ENCODE data around the gene CA12.

Gene CA12

DNA sequence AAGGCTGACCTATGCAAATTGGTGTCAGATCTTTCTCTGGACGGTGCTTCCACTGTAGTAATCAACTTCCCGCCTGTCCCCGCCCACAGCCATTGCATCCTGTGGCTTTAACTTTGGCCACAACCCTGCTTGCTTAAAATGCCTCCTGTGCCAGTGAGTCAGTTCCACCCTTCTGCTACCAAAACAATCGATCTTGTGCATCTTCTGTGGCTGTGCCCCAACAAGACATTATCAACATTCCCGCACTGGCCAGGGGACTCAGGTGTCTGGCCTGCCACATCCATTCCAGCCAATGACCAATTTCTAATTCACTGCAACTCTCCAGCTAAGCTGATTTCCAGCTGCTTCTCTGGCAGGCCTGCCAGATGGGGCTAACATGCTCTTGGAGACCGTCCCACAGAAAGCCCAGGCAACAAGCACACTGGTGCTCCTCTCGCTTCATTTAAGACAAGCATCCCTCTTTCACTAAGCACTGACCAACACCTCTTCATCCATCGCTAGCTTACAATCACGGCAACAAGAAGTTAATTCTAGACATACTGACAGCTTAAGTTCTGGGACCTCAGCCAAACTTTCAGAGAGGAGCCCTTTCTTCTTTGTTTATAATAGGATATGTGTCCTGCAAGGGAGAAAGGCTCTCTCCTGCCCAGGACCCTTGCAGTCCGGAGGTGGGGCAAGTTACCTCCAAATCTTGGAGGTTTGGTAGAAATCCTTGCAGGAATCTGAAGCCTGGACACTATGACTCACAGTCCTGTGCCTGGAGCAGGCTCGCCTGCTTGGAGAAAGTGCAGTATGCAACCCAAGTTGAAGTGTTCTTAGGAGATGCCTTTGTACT, 6.7 kb downstream of the CA12 start:
- DNase-seq: peak; percentile 28

DNA sequence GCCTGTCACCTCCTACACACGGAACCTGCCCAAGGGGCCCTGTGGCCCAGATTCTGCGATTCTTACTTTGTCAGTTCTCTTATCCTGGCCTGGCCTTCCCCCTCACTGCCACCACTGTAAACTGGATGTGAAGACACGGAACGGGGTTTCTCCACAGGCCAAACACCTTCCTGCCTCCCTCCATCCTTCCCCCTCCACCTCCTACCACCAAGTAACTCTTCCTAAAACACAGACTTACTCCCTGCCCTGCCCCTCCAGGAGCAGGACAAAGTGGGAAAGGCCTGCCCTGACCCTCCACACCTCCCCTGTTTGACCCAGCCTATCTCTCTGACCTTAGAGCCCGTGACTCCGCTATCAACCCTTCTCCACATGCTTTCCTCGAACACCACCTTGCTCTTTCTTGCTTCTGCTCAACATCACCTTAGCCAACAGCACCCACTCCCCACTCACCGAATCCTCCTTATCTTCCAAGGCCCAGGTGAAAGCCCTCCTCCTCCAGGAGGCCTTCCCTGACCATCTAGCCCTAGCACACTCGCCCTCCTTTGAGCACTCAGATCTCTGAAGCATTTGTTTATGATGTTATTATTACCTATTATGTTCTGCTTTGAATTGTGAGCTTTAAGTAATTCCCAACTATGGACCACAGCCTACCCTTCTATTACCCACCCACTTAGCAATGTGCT, 7.6 kb downstream of the CA12 start:
- DNase-seq: no peak

DNA sequence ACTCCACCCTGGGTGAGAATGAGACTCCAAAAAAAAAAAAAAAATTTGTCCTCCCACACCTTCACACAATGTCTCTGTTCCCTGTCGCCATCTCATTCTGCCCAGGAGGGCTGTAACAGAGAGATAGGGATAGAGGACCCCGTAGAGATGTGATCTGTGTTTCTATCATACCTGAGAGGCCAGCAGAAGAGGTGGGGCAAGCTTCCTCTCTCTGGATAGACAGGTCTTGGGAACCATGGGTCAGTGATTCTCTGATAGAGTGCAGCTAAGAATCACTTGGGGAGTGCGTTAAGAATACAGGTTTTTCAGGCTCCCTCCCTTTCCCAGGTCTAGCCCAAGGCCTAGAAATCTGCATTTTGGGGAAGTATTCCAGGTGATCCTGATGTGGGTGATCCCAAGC, 8.3 kb downstream of the CA12 start:
- no peak for DNase-seq

DNA sequence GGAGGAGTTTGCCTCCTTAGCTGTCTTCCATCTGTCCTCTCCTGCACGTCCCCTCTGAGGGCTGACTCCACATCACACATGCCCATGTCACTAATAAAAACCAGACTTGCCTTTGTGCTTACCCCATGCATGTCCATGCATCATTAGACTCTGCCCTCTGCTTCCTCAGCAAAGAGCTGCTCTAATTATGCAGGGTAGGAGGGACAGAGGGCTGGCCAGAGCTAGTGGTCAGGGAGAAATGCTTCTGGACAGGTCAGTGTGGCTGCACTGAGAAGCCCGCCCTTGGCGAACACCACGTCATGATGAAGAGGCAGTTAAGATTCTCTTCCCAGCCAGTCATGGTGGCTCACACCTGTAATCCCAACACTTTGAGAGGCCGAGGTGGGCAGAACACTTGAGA, 8.9 kb downstream of the CA12 start:
- no peak for DNase-seq

DNA sequence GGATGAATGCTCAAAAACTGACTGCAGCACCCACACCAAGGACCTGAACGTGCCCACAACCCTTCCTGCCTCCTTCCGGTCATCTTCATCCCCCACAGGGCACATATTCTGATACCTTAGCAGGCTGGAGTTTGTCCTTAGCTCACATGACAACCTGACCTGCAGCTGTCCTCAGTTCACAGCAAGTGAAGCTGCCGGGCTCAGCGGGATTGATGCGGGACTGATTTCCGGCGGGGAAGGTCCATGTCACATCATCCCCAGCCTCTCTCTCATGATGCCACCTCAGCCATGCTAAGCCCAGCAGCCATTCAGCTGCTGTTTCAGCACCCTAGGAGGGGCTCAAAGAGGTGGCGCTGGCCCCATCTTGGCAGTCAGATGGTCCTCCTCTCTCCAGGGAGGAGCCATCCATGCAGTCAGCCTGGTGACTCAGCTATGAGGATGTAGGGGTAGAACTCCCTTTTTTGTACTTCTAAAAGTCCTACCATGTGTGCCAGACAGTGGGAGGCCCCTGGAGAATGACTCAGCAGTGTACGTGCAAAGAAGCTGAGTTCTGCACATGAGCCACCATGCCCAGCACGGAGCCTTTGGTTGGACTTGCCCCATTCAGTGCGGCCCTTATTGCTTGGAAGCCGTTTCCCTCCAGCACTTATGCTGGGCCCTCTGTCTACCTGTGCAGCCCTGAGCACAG, 9.5 kb downstream of the CA12 start:
- DNase-seq: peak; percentile 82

DNA sequence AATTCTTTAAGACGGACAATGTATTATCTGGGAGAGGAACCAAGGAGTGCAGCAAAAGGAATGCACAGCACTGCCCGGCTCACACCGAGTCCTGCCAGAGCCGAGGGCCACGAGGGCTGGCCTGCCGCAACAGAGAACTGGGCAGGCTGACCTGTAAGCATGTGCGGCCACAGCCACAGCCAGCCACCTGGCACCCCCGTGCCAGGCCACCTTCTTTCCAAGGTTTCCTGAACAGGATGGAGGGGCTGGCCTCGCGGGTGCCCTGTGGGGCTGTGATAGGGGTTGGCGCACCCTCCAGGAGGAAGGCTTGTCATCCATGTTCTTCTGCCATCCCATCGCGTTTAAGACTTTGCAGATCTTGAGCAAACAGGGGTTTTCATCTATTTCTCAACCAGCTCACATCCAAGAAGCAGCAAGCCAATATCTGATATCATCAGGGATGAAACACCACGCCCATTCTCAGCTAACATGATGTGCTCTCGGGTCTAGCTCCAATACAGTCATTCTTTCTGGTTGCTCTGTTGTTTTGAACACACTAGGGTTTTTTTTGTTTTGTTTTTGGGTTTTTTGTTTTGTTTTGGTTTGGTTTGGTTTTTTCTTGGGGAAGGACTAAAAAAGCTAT, 10.2 kb downstream of the CA12 start:
- DNase-seq: no peak

DNA sequence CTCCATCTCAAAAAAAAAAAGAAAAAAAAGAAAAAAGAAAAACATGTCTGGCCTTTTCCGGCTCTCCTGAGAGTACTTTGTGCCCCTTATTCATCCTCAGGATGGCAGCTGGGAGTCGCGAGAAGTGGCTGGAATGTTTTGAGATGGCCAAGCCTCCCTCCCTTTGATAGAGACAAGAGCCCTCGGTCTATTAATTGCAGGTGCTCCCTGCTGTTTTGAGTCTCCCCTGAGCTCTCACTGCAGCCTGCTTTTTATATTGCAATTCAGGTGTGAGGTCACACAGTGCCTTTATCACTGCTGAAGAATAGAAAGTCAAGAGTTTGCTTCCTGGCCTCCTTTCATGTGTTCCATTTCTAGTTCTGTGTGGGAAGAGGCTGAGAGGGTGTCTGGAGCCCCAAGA, 10.9 kb downstream of the CA12 start:
- no peak for DNase-seq

DNA sequence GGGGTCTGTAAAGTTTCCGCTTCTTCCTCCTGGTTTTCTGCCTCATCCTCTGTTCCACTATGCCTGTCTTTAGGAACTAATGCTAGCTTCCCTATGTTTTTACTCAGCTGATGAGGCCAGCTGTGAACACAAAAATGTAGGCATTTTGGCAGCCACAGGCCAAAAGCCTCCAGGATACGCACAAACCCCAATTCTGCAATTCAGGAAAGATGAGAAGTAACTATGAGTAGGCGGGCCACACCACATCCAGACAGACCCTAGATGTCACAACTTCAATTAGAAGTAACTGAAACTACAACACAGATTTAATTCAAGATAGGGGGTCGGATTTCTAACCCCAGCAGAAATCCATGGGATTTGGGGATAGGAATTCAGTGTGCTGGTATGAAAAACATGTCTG, 11.9 kb downstream of the CA12 start:
- DNase-seq: no peak

DNA sequence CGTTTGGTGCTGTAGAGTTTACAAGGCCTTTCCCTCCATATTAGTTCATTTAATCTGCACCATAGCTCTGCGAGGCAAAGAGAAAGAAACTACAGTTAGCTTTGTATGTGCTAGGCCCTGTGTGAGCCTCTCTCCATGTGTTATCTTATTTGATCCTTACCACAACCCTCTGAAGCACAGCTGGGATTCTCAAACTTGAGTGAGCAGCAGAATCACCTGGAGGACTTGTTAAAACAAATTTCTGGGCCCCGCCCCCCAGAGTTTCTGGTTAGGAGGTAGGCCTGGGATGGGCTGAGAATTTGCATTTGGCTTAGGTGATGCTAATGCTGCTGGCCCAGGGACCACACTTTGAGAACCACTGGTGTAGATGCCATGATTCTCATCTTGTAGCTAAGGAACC, 12.3 kb downstream of the CA12 start:
- DNase-seq: no peak

DNA sequence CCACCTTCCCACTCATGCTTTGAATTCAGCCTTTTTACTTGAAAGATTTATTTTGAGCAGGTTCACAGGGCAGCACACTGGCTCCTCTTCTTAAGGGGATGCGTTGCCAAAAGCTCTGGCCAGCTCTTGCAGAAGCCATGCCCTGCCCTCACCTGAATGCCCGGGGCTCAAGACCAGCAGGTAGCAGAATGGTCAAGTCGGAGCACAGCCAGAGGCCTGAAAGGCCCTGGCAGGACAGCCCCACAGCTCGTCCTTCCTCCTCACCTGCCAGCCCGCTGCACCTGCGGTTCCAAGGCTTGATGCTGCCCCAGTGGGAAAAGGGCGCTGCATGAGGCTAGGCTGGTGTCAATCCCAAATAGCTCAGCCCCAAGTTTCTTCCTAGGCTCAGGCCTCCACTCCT, 13.1 kb downstream of the CA12 start:
- DNase-seq: no peak

DNA sequence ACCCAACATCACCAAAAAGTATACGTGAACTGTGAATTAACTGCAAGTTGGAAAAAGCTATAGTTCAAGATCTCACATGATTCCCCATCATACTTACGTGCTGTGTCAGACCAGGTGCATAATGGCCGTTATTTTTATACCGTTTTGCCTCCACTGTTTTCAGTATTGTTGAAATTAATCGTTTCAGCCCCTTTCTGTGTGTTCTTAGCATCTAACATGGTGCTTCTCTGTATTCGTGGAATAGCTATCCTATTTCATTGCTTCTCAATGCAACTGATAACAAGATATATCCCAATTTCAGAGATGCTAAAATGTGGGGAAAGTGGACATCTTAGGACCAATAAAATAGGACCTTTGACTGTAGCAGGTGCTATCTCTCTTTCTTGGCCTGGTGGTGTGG, 13.7 kb downstream of the CA12 start:
- DNase-seq: no peak

DNA sequence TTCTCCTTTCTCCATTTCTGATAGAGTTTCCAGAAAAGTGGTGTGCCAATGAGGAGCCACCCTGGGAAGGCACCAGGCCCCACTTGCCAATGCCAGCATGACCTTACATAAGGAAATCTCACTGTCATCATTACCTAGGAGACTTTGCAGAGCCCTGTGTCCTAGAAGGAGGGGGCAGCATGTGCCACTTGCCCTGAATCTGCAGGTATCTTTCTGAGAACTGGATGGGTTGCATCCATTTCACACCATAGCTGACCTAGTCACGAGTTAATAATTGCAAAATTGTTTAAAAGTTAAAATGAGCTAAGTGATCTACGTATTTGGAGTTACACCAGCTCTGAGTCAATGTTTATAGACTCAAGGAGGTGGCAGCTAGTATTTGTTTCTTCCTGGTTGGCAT, 14.3 kb downstream of the CA12 start:
- no peak for DNase-seq

DNA sequence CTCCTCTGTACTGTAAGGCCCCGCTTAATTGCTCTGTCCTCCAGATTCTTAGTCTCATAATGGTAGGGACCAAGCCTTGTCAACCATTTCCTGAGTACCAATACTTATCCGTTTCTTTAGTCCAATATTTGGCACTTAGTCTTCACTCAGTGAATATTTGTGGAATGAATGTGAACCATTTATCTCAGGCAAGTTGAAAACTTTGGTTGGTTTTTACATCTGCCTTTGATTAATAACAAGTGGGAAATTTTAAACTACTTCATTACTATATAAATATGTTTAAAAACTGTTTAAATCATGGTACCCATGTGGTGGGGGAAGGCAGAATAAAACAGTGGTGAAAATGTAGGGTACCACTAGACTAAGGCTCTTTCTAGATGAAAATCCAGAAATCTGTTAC, 15.2 kb downstream of the CA12 start:
- no peak for DNase-seq

DNA sequence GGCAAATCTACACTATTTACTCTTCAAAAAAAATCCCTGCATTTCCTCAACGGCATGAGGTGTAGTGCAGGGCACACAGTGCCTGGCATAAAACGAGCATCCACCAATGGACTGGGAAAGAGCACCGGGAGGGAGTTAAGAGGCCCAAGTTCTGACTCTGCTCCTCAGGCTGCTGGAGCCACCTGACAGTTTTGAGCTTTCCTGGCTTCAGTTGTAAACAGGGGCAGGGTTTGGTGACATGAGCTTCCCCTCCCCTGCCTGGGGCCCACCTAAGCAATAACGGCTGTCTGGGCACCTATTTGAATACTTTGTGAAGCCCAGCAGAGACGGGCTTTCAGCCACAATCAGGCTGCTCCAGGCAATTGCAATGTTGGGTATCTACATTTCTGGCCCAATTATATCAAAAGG, 16.4 kb downstream of the CA12 start:
- no peak for DNase-seq

DNA sequence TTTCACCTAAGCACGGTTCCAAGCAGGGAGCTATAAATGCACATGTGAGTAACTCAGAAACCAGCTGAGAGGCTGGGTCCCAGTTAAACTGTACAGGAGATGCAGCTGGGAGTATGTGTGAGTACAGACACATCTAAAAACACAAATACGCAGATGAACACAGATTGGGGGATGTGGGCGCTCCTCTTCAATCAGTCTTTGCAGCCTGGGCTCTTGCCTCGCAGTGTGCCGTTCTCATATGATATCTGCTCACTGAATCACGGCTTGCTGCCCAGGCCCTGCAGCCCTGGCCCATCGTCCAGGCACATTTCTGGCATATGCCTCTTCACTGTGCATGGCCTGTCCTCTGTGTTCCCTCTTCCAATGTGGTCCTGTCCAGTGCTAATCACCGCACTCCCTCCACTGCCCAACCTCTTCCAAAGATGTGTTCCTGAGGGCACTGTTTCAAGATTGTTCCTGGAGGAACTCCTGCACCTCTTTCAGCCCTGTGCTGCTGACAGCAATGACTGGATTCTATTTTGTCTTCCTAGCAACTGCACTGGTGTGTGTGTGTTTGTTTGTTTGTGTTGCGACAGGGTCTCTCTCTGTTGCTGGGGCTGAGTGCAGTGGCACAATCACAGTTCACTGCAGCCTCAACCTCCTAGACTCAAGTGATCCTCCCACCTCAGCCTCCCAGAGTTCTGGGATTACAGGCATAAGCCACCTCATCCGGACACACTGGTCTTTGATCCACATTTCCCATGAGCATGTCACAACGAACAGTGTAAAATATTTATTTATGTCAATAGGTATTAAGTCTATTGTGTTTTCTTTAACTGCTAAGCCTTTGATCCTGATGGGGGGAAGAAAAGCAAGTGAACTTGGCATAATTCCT, 17.0 kb downstream of the CA12 start:
- DNase-seq: no peak

DNA sequence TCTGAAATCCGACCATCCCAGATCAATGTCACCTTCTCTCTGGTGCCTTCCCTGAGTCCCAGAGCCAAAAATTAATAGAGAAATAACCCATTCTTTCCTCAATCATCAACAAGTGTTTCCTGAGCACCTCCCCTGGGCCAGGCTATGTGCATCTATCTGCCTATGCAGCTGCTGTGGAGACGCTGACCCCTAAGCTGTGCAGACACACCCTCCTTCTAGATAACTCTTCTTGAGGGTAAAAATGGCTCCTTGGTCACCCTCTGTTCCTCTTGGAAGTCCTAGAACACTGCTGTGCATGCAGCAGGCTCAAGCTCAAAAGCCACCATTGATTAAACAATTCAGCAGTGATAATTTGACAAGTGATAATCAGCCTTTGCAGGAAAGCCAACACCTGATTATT, 18.4 kb downstream of the CA12 start:
- DNase-seq: no peak

DNA sequence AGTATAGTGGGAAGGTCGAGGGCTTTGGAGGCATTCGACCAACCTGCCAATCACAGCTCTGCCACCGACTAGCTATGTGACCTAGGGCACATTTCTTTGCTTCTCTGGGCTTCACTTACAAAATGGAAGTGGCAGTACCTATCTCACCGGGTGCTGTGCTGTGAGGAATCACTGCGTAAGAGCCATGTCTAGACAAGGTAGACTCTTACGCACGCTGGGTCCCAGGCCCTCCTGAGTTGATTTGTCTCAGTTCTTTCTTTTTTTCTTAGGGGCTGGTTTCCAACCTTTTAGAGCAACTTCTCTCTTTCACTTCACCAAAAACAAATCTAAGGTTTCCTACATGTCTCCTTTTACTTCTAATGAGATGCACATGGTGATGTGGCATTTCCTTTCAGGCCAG, 18.8 kb downstream of the CA12 start:
- DNase-seq: no peak

DNA sequence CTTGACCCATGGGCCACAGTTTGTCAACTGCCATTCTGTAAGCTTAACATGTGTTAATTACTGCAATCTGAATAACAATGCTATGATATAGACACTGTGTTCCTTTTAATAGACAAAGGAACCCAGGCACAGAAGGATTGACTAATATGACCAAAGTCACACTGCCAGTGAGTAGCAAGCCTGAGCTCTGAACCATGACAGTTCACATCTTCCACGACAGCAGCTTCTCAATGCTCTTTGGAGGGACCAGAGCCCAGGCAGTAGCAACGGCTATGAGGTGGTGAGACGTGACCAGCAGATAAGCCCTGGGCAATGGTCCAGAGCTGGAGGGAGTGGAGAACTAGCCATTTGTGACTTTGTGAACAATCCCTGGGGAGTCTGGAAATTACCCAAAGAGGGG, 19.4 kb downstream of the CA12 start:
- no peak for DNase-seq

DNA sequence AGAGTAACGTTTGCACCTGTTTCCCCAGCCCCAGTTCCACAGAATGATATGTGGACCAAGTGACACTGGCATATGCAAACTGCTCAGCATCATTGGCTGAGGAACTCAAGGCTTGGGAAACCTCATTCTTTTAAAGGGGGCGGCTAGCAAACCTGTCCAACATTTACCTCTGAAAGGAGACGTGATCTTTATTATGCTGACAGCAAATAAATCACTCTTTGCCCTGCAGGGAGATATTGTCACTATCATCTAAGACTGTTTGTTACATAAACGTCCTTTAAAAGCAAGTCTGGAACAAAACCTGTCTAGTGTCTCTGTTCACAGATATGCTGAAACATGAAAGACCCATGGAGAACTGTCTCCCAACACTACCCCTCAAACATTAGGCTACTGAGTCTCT, 21.5 kb downstream of the CA12 start:
- no peak for DNase-seq

DNA sequence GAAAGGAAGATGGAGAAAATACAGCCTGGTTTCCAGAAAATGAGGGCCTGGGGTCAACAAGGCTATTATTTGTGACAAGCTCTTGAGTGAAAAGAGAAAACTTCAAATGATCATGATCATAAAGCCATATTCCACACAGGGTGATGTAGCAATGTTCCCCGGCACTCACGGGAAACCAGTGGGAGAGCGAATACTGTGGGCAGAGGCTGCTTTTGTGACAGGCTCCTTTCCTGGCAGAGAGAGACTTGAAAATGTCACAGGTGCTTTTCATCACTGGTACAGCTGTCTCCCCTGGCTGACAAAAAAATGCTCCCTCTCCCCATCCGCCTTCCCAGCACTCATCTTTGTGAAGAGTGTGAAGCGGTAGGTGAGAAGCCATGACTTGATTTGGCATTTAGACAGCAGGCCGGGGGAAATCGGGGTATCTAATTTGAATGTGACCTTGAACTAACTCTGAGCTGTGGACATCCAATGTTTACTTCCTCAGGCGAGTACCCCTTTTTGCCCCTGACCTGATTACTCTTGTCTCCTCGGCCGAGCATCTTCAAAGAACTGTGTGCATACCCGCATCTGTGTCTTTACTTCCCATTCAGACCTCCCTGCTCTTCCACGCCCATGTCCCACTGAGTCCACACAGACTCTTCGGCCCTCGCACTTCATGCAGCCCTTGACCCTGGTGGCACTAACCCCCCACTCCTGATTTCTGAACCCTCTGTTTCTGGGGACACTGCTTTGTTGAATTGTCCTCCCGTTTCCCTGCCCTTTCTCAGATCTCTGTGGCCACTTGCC, 23.2 kb downstream of the CA12 start:
- no peak for DNase-seq

DNA sequence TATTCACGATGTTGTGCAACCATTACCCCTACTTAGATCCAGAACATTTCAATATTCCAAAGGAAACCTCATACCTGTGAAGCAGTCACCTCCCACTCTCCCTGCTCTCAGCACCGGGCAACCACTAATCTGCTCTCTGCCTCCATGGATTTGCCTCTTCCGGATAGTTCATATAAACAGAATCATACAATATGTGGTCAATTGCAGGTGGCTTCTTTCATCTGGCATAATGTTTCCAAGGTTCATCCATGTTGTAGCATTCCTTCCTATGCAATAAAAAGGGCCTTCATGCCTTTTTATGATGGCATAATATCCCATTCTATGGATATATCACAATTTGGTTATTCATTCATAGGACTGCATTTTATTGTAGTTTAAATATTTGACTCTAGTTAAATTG, 23.9 kb downstream of the CA12 start:
- DNase-seq: no peak

DNA sequence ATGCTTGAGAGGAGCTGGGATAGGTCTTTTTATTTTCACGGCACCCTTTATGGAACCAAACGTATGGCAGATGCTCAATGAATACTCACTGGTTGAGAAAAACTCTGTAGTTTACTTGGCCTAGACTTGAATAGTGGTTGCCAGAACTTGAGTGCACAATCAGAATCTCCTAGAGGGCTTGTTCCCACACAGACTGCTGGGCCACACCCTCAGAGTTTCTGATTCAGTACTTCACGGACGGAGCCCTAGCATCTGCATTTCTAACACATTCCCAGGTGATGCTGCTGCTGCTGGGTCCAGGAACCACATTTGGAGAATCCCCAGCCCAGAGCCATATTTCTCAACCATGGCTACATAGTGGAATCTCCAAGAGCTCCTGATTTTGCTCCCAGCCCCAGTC, 24.6 kb downstream of the CA12 start:
- no peak for DNase-seq

Data from amniotic stem cell (primary cell).